GM12878 (cell line): ENCODE data around the gene DUS1L. TPM values are rescaled to one million over a fixed set of nuclear protein-coding genes. Genes with fewer than 3 reads are reported as not detected.

Experiments
- CBFB ChIP-seq: IDR thresholded peaks from 2 replicates; pipeline ENCODE4 v1.6.1; 2016; ENCODE audit warnings: antibody characterized with exemption, low read depth
- EP300 ChIP-seq, 2 experiments: fragments of 150-350 bp in 1 of 2; IDR thresholded peaks; 2 replicates each; pipeline ENCODE4 v1.6.1; 2011 to 2012; ENCODE audit warnings: low read depth in 2 of 2, low read length in 2 of 2, borderline replicate concordance in 1 of 2, improper control_type of control experiment in 1 of 2, inconsistent platforms in 1 of 2; ENCODE audit not compliant: control insufficient read depth in 1 of 2
- FOS ChIP-seq: IDR thresholded peaks from 3 replicates; pipeline ENCODE4 v1.6.1; 2011; ENCODE audit warnings: borderline replicate concordance; ENCODE audit not compliant: insufficient read length; ENCODE audit errors: extremely low read depth
- GABPA ChIP-seq: IDR thresholded peaks from 2 replicates; pipeline ENCODE4 v1.6.1; 2014; ENCODE audit warnings: antibody characterized with exemption, low read depth, mild to moderate bottlenecking, inconsistent platforms
- HDAC6 ChIP-seq: fragments of 200-600 bp; sonication (generic); IDR thresholded peaks from one replicate; pipeline ENCODE4 v1.8.0; 2017; ENCODE audit warnings: antibody characterized with exemption; ENCODE audit not compliant: unreplicated experiment
- MYC ChIP-seq: IDR thresholded peaks from 2 replicates; pipeline ENCODE4 v1.6.1; 2011; ENCODE audit warnings: mild to moderate bottlenecking, low read length, moderate library complexity, inconsistent platforms; ENCODE audit not compliant: insufficient read depth, insufficient replicate concordance, insufficient read length, severe bottlenecking
- NFYA ChIP-seq: IDR thresholded peaks from 2 replicates; pipeline ENCODE4 v1.6.1; 2011; ENCODE audit warnings: low read depth, mild to moderate bottlenecking, low read length, improper control_type of control experiment, borderline replicate concordance
- NR2C1 ChIP-seq: fragments of 450-650 bp; IDR thresholded peaks from 2 replicates; pipeline ENCODE4 v1.6.1; 2017; ENCODE audit warnings: antibody characterized with exemption, mild to moderate bottlenecking, moderate library complexity
- NR2F1 ChIP-seq: fragments of 450-650 bp; conservative IDR thresholded peaks from 2 replicates; pipeline ENCODE4 v1.6.1; 2017; ENCODE audit warnings: mild to moderate bottlenecking
- PAX8 ChIP-seq: fragments of 450-650 bp; IDR thresholded peaks from 2 replicates; pipeline ENCODE4 v1.6.1; 2017; ENCODE audit warnings: mild to moderate bottlenecking, moderate library complexity
- PBX3 ChIP-seq: IDR thresholded peaks from 2 replicates; pipeline ENCODE4 v1.6.1; 2011; ENCODE audit warnings: mild to moderate bottlenecking, low read depth, low read length, moderate library complexity; ENCODE audit not compliant: insufficient replicate concordance
- POU2F2 ChIP-seq: IDR thresholded peaks from 3 replicates; pipeline ENCODE4 v1.6.1; 2011; ENCODE audit warnings: low read depth, mild to moderate bottlenecking, low read length, borderline replicate concordance
- SIX5 ChIP-seq: IDR thresholded peaks from 2 replicates; pipeline ENCODE4 v1.6.1; 2011; ENCODE audit warnings: mild to moderate bottlenecking, low read depth, low read length, moderate library complexity; ENCODE audit not compliant: severe bottlenecking
- ZBED1 ChIP-seq: IDR thresholded peaks from 2 replicates; pipeline ENCODE4 v1.6.1; 2016; ENCODE audit warnings: borderline replicate concordance
- ZBTB40 ChIP-seq: fragments of 450-650 bp; IDR thresholded peaks from 2 replicates; pipeline ENCODE4 v1.6.1; 2016; ENCODE audit warnings: mild to moderate bottlenecking, moderate library complexity, borderline replicate concordance
- ZNF592 ChIP-seq: fragments of 450-650 bp; IDR thresholded peaks from 2 replicates; pipeline ENCODE4 v1.6.1; 2017; ENCODE audit warnings: mild to moderate bottlenecking, moderate library complexity
- ZSCAN29 ChIP-seq: fragments of 450-650 bp; IDR thresholded peaks from 2 replicates; pipeline ENCODE4 v1.6.1; 2017; ENCODE audit warnings: mild to moderate bottlenecking, moderate library complexity
- ZZZ3 ChIP-seq: IDR thresholded peaks from 2 replicates; pipeline ENCODE4 v1.6.1; 2011; ENCODE audit warnings: low read depth; ENCODE audit not compliant: control insufficient read depth, insufficient read length
- polyA plus RNA-seq, 11 experiments: library from polyadenylated mRNA; depleted of rRNA in 4 of 11; unstranded in 6 of 11; stranded (reverse) in 5 of 11; fragments of >200 nt; fragmentation: Nextera tagmentation in 4 of 11; fragmentation: Illumina TruSeq in 1 of 11; extraction: Ambion mirVana in 4 of 11; extraction: Trizol in 1 of 11; gene quantifications; 1 replicate in 1 of 11; 2 replicates in 10 of 11; pipeline versions ENCODE4 v1.2.1 to v1.2.3, GENCODE V29; 2011 to 2016; ENCODE audit warnings: inconsistent platforms in 2 of 11, missing spikeins in 2 of 11, low read depth in 1 of 11
- total RNA-seq, 4 experiments: library from RNA; depleted of rRNA in 3 of 4; stranded (reverse); fragments of >200 nt in 3 of 4; fragmentation: Illumina TruSeq in 1 of 4; extraction: Trizol in 1 of 4; gene quantifications; 2 replicates each; pipeline versions ENCODE4 v1.2.1 to v1.2.3, GENCODE V29; 2013 to 2021

The DUS1L gene
- total and polyA plus RNA-seq, 10 of the 15 experiments (the other 5 are each of a cell fraction or from before 2014, with no cell fraction given): 6.1 to 157 (median 44.5) TPM

- TF ChIP-seq ZSCAN29 (no peak), POU2F2 (0 out of 3 replicates have a peak, but pooled peaks have one; percentile 4), NR2F1 (peak; percentile 94), GABPA (no peak), CBFB (no peak), ZBED1 (no peak), NR2C1 (no peak), FOS (no peak), ZNF592 (no peak), SIX5 (no peak), EP300 (IDR thresholded peaks at IDR 0.05; ENCODE audit: borderline replicate concordance in 1 of 2, control insufficient read depth in 1 of 2, low read depth in 2 of 2, low read length in 2 of 2) (no peak), PBX3 (no peak), PAX8 (no peak), ZZZ3 (no peak), ZBTB40 (no peak), HDAC6 (no peak), NFYA (no peak), MYC (peak; percentile 92)
Measured at GRCh38 chr17:82098939-82099763, 33.5 kb upstream of the DUS1L start (continued).
